ENCODE measurements around the gene WWOX.

DNA sequence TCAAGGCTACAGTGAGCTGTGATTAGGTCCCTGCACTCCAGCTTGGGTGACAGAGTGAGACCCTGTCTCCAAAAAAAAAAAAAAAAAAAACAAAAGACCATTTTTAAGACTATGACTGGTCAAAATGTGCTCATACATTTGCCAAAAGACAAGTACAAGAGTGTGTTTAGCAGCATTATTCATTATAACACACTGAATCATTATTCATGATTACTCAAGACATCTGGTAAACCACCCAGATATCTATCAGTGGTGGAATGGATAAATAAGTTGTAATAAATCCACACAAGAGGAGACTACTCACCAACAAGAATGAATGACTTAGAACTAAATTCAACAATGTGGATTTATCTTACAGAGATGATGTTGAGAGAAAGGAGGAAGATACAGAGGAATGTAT lies 784.8 kb downstream of the WWOX start:
- TF ChIP-seq, protein P1, sequence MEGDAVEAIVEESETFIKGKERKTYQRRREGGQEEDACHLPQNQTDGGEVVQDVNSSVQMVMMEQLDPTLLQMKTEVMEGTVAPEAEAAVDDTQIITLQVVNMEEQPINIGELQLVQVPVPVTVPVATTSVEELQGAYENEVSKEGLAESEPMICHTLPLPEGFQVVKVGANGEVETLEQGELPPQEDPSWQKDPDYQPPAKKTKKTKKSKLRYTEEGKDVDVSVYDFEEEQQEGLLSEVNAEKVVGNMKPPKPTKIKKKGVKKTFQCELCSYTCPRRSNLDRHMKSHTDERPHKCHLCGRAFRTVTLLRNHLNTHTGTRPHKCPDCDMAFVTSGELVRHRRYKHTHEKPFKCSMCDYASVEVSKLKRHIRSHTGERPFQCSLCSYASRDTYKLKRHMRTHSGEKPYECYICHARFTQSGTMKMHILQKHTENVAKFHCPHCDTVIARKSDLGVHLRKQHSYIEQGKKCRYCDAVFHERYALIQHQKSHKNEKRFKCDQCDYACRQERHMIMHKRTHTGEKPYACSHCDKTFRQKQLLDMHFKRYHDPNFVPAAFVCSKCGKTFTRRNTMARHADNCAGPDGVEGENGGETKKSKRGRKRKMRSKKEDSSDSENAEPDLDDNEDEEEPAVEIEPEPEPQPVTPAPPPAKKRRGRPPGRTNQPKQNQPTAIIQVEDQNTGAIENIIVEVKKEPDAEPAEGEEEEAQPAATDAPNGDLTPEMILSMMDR (IDR thresholded peaks at IDR 0.05) = no peak
- no peak for TF ChIP-seq POLR2A (IDR thresholded peaks at IDR 0.05)
